NCI-H146 treated with DMSO at 0.1 percent for 48 hours (cell line): ENCODE data around the gene DISP3.

Source experiments
- DNase-seq: peaks from one replicate; lab custom pipeline; 2025; ENCODE audit not compliant: unreplicated experiment; lab: John Stamatoyannopoulos, UW

The DISP3 gene

GRCh38 chr1:11527541-11528452, 48.8 kb downstream of the DISP3 start:
- DNase-seq: no peak

- no peak for DNase-seq
These were observed 49.8 kb downstream of the DISP3 start for GRCh38 chr1:11528611-11529261.

- no peak for DNase-seq
These were observed 50.4 kb downstream of the DISP3 start for GRCh38 chr1:11529330-11529729.

- DNase-seq: no peak
These were observed 51.1 kb downstream of the DISP3 start for GRCh38 chr1:11529763-11530730.

- no peak for DNase-seq
These were observed 51.9 kb downstream of the DISP3 start for GRCh38 chr1:11530731-11531311.

GRCh38 chr1:11531314-11531870, 52.4 kb downstream of the DISP3 start:
- DNase-seq: no peak

GRCh38 chr1:11531943-11532342, 53.0 kb downstream of the DISP3 start:
- DNase-seq: no peak

GRCh38 chr1:11533790-11534787, 55.1 kb downstream of the DISP3 start:
- DNase-seq: no peak

- no peak for DNase-seq
These were observed 55.9 kb downstream of the DISP3 start for GRCh38 chr1:11534846-11535245.

GRCh38 chr1:11535316-11535715, 56.4 kb downstream of the DISP3 start:
- no peak for DNase-seq

- DNase-seq: no peak
These were observed 57.0 kb downstream of the DISP3 start for GRCh38 chr1:11535761-11536572.

- DNase-seq: no peak
These were observed 57.8 kb downstream of the DISP3 start for GRCh38 chr1:11536573-11537379.

- DNase-seq: no peak
These were observed 58.4 kb downstream of the DISP3 start for GRCh38 chr1:11537380-11537764.

GRCh38 chr1:11537854-11538591, 59.1 kb downstream of the DISP3 start:
- no peak for DNase-seq

- DNase-seq: no peak
These were observed 59.9 kb downstream of the DISP3 start for GRCh38 chr1:11538886-11539285.

GRCh38 chr1:11539850-11540772, 61.2 kb downstream of the DISP3 start:
- DNase-seq: no peak
